SK-N-SH (cell line): ENCODE measurements around the gene ATP5F1D. TPM values are rescaled to one million over a fixed set of nuclear protein-coding genes. Genes with fewer than 3 reads are reported as not detected.
A peak's percentile ranks its signal among the peaks of the same experiment; 100 is the strongest.

Experiments
- CTCF ChIA-PET: fragments of 300-600, 350-600 bp; formaldehyde crosslinking; extraction: SDS; loops from one replicate; lab custom pipeline; 2021; lab: Yijun Ruan, JAX
- POLR2A ChIA-PET: fragments of 350-600 bp; sonication (Branson Sonifier 250); formaldehyde crosslinking; extraction: SDS; loops from one replicate; lab custom pipeline; 2020; ENCODE audit warnings: antibody characterized with exemption, inconsistent platforms; lab: Yijun Ruan, JAX
- DNase-seq: peaks from one replicate; pipeline ENCODE4 v3.0.0; 2012
- H2AFZ ChIP-seq: fragments of 200-600 bp; sonication (generic); 2 replicates; pipeline ENCODE4 v1.8.1; 2016; ENCODE audit warnings: antibody characterized with exemption, mild to moderate bottlenecking, low read depth
- H3F3A ChIP-seq: fragments of 200-600 bp; sonication (generic); replicated peaks from 2 replicates; pipeline ENCODE3; 2016; ENCODE audit warnings: antibody characterized with exemption, mild to moderate bottlenecking; ENCODE audit not compliant: insufficient read depth
- H3K27ac ChIP-seq, 2 experiments: fragments of 200-500 bp in 1 of 2; fragments of 200-600 bp in 1 of 2; sonication (Bioruptor generic) in 1 of 2; sonication (generic), shearing (Covaris generic) in 1 of 2; 2 replicates each; pipeline versions ENCODE4 v1.5.1 to v1.6.1; 2014 to 2016; ENCODE audit warnings: low read depth in 2 of 2, inconsistent platforms in 1 of 2, low read length in 1 of 2, mild to moderate bottlenecking in 1 of 2, mixed read lengths in 1 of 2
- H3K27me3 ChIP-seq: fragments of 200-600 bp; sonication (generic), shearing (Covaris generic); 2 replicates; pipeline ENCODE4 v1.6.1; 2016; ENCODE audit warnings: mixed run types; ENCODE audit not compliant: insufficient read depth
- H3K36me3 ChIP-seq, 2 experiments: fragments of 200-500 bp in 1 of 2; fragments of 200-600 bp in 1 of 2; sonication (Bioruptor generic) in 1 of 2; sonication (generic) in 1 of 2; replicated peaks in 1 of 2; 2 replicates each; pipeline versions ENCODE3 to v1.5.1; 2014 to 2016; ENCODE audit warnings: low read length in 1 of 2, mild to moderate bottlenecking in 1 of 2; ENCODE audit not compliant: insufficient read depth in 2 of 2, control insufficient read depth in 1 of 2
- H3K4me1 ChIP-seq, 2 experiments: fragments of 200-500 bp in 1 of 2; fragments of 200-600 bp in 1 of 2; sonication (Bioruptor generic) in 1 of 2; sonication (generic), shearing (Covaris generic) in 1 of 2; 2 replicates each; pipeline versions ENCODE4 v1.5.1 to v1.6.1; 2014 to 2016; ENCODE audit warnings: low read depth in 1 of 2, low read length in 1 of 2, mixed run types in 1 of 2; ENCODE audit not compliant: insufficient read depth in 2 of 2, control insufficient read depth in 1 of 2
- H3K4me2 ChIP-seq: fragments of 200-600 bp; sonication (generic), shearing (Covaris generic); 2 replicates; pipeline ENCODE4 v1.6.1; 2017; ENCODE audit warnings: mixed run types
- H3K4me3 ChIP-seq, 2 experiments: fragments of 200-500 bp in 1 of 2; fragments of 200-600 bp in 1 of 2; sonication (Bioruptor generic) in 1 of 2; sonication (generic), shearing (Covaris generic) in 1 of 2; 2 replicates each; pipeline versions ENCODE4 v1.5.1 to v1.8.1; 2014 to 2016; ENCODE audit warnings: low read depth in 2 of 2, inconsistent platforms in 1 of 2, low read length in 1 of 2, mild to moderate bottlenecking in 1 of 2, mixed read lengths in 1 of 2, moderate library complexity in 1 of 2
- H3K79me2 ChIP-seq: fragments of 200-600 bp; sonication (generic); 2 replicates; pipeline ENCODE4 v1.8.1; 2017; ENCODE audit warnings: mild to moderate bottlenecking; ENCODE audit not compliant: insufficient read depth
- H3K9ac ChIP-seq: fragments of 200-600 bp; sonication (generic); 2 replicates; pipeline ENCODE4 v1.6.1; 2017; ENCODE audit warnings: mixed run types
- H3K9me2 ChIP-seq: fragments of 200-600 bp; sonication (generic); 2 replicates; pipeline ENCODE4 v1.6.1; 2017; ENCODE audit warnings: mixed run types
- H3K9me3 ChIP-seq: fragments of 200-600 bp; sonication (generic); 2 replicates; pipeline ENCODE4 v1.6.1; 2017; ENCODE audit warnings: mixed run types, mild to moderate bottlenecking, moderate library complexity
- H4K20me1 ChIP-seq: fragments of 200-600 bp; sonication (generic); 2 replicates; pipeline ENCODE4 v1.6.1; 2017; ENCODE audit warnings: mild to moderate bottlenecking, mixed run types; ENCODE audit not compliant: insufficient read depth
- ELF1 ChIP-seq: IDR thresholded peaks from 2 replicates; pipeline ENCODE4 v1.4.0; 2012
- EZH2phosphoT487 ChIP-seq: fragments of 200-600 bp; sonication (generic); IDR thresholded peaks from 2 replicates; pipeline ENCODE4 v1.6.1; 2017; ENCODE audit warnings: low read depth, mixed run types, mild to moderate bottlenecking, antibody characterized with exemption, moderate library complexity, borderline replicate concordance
- FOXM1 ChIP-seq: IDR thresholded peaks from 2 replicates; pipeline ENCODE4 v1.4.0; 2012; ENCODE audit warnings: low read depth, mild to moderate bottlenecking
- GATA2 ChIP-seq: sonication (generic); formaldehyde crosslinking; IDR thresholded peaks from 2 replicates; pipeline ENCODE4 v1.5.0; 2020; ENCODE audit warnings: mild to moderate bottlenecking, missing genetic modification reagents
- JUND ChIP-seq: IDR thresholded peaks from 2 replicates; pipeline ENCODE4 v1.4.0; 2012
- POLR2AphosphoS5 ChIP-seq: IDR thresholded peaks from 2 replicates; pipeline ENCODE4 v1.6.1; 2012; ENCODE audit warnings: low read depth, low read length
- RAD21 ChIP-seq: IDR thresholded peaks from 2 replicates; pipeline ENCODE4 v1.6.1; 2012; ENCODE audit warnings: mild to moderate bottlenecking, low read length
- SIN3A ChIP-seq: IDR thresholded peaks from 2 replicates; pipeline ENCODE4 v1.6.1; 2012; ENCODE audit warnings: low read depth, mild to moderate bottlenecking, low read length, moderate library complexity, borderline replicate concordance
- SMC3 ChIP-seq: IDR thresholded peaks from 2 replicates; pipeline ENCODE4 v1.6.1; 2012; ENCODE audit warnings: low read depth, low read length, improper control_type of control experiment
- TCF12 ChIP-seq: IDR thresholded peaks from 2 replicates; pipeline ENCODE4 v1.4.0; 2012
- YY1 ChIP-seq: IDR thresholded peaks from 2 replicates; pipeline ENCODE4 v1.4.0; 2012; ENCODE audit warnings: low read depth, mild to moderate bottlenecking
- WGBS: methylation state at CpG from one replicate; pipeline ENCODE4 v1.1.6; 2017; ENCODE audit warnings: low lambda C conversion rate; 5-methylcytosine and 5-hydroxymethylcytosine counted together
- polyA plus RNA-seq, 3 experiments: library from polyadenylated mRNA; depleted of rRNA; stranded (reverse); fragments of >200 nt; gene quantifications; 2 replicates each; pipeline ENCODE4 v1.2.3, GENCODE V29; 2012
- TF ChIP-seq, protein P1 (sequence below): IDR thresholded peaks from 2 replicates; pipeline ENCODE4; 2012
- TF ChIP-seq, protein P2 (sequence below): IDR thresholded peaks from 2 replicates; pipeline ENCODE4 v1.4.0; 2012; ENCODE audit warnings: low read depth
- TF ChIP-seq, protein P3 (sequence below): fragments of 150-350 bp; IDR thresholded peaks from 2 replicates; pipeline ENCODE4 v1.6.1; 2017; ENCODE audit warnings: antibody characterized with exemption, low read length, low read depth, borderline replicate concordance
- TF ChIP-seq, protein P4 (sequence below): IDR thresholded peaks from 2 replicates; pipeline ENCODE4 v1.4.0; 2012; ENCODE audit warnings: low read depth, borderline replicate concordance
- TF ChIP-seq, protein P5 (sequence below): IDR thresholded peaks from 2 replicates; pipeline ENCODE4 v1.6.1; 2012; ENCODE audit warnings: mild to moderate bottlenecking, low read depth, low read length, moderate library complexity
- TF ChIP-seq, protein P6 (sequence below): fragments of 150-350 bp; IDR thresholded peaks from 2 replicates; pipeline ENCODE4 v1.6.1; 2016; ENCODE audit warnings: mild to moderate bottlenecking, low read depth, low read length
- TF ChIP-seq, protein P7 (sequence below): fragments of 200-600 bp; sonication (generic); IDR thresholded peaks from 2 replicates; pipeline ENCODE4 v1.6.1; 2017; ENCODE audit warnings: antibody characterized with exemption, mild to moderate bottlenecking, moderate library complexity

ATP5F1D gene
- polyA plus RNA-seq, 1 of the 3 experiments (the other 2 are of a cell fraction) = 226 TPM

DNA sequence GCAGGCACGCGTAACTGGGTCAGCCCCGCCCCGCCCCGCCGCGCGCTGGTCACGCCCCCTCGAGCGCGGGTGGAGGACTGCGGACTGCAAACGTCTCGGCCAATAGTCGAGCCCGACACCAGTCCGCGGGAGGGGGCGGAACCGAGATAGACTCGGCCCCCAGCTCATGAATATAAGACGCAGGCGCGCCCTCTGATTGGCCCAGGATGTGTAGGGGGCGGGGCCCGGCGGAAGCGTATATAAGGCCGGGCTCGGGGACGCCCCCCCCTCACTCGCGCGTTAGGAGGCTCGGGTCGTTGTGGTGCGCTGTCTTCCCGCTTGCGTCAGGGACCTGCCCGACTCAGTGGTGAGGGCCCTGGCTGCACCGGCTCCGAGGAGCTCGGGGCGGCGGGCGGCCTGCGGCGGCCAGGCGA is 27.5 kb downstream of the ATP5F1D start, which contains the start of gene CIRBP (continued):
- TF ChIP-seq, protein P1, sequence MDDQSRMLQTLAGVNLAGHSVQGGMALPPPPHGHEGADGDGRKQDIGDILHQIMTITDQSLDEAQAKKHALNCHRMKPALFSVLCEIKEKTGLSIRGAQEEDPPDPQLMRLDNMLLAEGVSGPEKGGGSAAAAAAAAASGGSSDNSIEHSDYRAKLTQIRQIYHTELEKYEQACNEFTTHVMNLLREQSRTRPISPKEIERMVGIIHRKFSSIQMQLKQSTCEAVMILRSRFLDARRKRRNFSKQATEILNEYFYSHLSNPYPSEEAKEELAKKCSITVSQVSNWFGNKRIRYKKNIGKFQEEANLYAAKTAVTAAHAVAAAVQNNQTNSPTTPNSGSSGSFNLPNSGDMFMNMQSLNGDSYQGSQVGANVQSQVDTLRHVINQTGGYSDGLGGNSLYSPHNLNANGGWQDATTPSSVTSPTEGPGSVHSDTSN = no peak; the same call in 1 of the 2 replicates
- TF ChIP-seq TCF12 = no peak
- no peak for TF ChIP-seq RAD21
- TF ChIP-seq FOXM1 = no peak
- TF ChIP-seq, protein P2, sequence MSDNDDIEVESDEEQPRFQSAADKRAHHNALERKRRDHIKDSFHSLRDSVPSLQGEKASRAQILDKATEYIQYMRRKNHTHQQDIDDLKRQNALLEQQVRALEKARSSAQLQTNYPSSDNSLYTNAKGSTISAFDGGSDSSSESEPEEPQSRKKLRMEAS = peak; percentile 48; the same call in 1 of the 2 replicates
- TF ChIP-seq, protein P3, sequence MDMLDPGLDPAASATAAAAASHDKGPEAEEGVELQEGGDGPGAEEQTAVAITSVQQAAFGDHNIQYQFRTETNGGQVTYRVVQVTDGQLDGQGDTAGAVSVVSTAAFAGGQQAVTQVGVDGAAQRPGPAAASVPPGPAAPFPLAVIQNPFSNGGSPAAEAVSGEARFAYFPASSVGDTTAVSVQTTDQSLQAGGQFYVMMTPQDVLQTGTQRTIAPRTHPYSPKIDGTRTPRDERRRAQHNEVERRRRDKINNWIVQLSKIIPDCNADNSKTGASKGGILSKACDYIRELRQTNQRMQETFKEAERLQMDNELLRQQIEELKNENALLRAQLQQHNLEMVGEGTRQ = no peak
- peak; percentile 99 for TF ChIP-seq POLR2AphosphoS5
- TF ChIP-seq, protein P4, sequence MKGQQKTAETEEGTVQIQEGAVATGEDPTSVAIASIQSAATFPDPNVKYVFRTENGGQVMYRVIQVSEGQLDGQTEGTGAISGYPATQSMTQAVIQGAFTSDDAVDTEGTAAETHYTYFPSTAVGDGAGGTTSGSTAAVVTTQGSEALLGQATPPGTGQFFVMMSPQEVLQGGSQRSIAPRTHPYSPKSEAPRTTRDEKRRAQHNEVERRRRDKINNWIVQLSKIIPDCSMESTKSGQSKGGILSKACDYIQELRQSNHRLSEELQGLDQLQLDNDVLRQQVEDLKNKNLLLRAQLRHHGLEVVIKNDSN = no peak
- TF ChIP-seq, protein P5, sequence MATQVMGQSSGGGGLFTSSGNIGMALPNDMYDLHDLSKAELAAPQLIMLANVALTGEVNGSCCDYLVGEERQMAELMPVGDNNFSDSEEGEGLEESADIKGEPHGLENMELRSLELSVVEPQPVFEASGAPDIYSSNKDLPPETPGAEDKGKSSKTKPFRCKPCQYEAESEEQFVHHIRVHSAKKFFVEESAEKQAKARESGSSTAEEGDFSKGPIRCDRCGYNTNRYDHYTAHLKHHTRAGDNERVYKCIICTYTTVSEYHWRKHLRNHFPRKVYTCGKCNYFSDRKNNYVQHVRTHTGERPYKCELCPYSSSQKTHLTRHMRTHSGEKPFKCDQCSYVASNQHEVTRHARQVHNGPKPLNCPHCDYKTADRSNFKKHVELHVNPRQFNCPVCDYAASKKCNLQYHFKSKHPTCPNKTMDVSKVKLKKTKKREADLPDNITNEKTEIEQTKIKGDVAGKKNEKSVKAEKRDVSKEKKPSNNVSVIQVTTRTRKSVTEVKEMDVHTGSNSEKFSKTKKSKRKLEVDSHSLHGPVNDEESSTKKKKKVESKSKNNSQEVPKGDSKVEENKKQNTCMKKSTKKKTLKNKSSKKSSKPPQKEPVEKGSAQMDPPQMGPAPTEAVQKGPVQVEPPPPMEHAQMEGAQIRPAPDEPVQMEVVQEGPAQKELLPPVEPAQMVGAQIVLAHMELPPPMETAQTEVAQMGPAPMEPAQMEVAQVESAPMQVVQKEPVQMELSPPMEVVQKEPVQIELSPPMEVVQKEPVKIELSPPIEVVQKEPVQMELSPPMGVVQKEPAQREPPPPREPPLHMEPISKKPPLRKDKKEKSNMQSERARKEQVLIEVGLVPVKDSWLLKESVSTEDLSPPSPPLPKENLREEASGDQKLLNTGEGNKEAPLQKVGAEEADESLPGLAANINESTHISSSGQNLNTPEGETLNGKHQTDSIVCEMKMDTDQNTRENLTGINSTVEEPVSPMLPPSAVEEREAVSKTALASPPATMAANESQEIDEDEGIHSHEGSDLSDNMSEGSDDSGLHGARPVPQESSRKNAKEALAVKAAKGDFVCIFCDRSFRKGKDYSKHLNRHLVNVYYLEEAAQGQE = peak; percentile 26; the same call in 1 of the 2 replicates

DNA sequence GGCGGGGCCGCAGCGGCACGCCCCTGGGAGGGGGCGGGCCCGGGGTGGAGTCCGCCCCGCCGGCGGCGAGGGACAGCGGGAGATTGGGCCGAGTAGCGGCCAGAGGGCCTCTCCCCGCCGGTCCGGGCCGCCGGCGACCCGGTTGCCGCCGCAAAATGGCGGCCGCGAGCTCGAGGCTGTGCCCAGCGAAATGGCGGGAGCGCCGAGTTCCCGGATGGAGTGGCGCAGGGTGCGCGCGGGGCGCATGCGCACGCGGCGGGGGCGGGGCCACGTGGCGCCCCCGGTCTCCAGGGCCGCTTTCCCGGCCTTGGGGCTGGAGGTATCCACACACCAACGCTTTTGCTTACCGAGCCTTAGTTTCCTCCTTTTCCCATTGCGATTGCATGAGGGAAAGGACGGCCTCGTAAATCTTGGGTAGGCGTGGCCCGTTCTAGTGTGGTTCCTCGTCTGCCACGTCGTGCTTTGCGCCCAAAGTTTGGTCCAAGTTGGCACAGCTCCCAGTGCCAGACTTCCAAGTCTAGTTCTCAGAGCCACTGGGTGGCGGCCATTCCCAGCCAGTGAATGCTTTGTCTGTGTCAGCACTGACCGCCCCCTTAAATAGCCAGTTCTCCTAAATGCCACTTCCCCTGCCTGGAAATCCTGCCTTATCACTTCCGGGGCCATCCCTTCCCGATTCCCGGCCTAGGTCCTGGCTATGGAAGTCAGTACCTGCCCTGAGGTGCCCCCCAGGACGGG is 28.1 kb downstream of the ATP5F1D start:
- CTCF ChIA-PET = interaction anchor here (0.6 to 18.6 kb wide), 10 partner anchors 9 to 431 kb away, joined by 3 to 594 read pairs (median 4); partner anchors contain the start of gene ATP5F1D
- H3K4me1 ChIP-seq = peaks cover 47 to 68% of the 10 kb centered on the region in 2 experiments; a peak in 3 of 4 replicates
- no peak overlapping the region for H2AFZ ChIP-seq
- no peaks in the 10 kb centered on the region for H3K9me2 ChIP-seq
- H3K4me3 ChIP-seq = peak overlapping the region; percentile 78 to 86
- H3K27ac ChIP-seq = peak overlapping the region; percentile 91 to 98
- 0% methylated on average over 13 of the region's 64 CpGs for WGBS
- H3K4me2 ChIP-seq = peak overlapping the region; percentile 98
- H3K9me3 ChIP-seq = no peaks in the 10 kb centered on the region
- peaks cover 56% of the 10 kb centered on the region for H3K79me2 ChIP-seq
- peaks cover 50% of the 10 kb centered on the region for H4K20me1 ChIP-seq
- peaks cover 40 to 47% of the 10 kb centered on the region in 2 experiments for H3K36me3 ChIP-seq
- peaks cover 63% of the 10 kb centered on the region for H3F3A ChIP-seq
- no peaks in the 10 kb centered on the region for H3K27me3 ChIP-seq
- peak overlapping the region; percentile 91 for H3K9ac ChIP-seq
- peak; percentile 92 for DNase-seq
- POLR2A ChIA-PET = interaction anchor here (0.6 to 1.7 kb wide), 27 partner anchors 10 to 268 kb away, joined by 3 to 110 read pairs (median 6); partner anchors contain the start of genes APC2, ATP5F1D, CBARP and EFNA2
- TF ChIP-seq ELF1 = peak; percentile 17; the same call in 1 of the 2 replicates
- peak; percentile 28; the same call in 1 of the 2 replicates for TF ChIP-seq SIN3A
- no peak for TF ChIP-seq JUND
- TF ChIP-seq, protein P6, sequence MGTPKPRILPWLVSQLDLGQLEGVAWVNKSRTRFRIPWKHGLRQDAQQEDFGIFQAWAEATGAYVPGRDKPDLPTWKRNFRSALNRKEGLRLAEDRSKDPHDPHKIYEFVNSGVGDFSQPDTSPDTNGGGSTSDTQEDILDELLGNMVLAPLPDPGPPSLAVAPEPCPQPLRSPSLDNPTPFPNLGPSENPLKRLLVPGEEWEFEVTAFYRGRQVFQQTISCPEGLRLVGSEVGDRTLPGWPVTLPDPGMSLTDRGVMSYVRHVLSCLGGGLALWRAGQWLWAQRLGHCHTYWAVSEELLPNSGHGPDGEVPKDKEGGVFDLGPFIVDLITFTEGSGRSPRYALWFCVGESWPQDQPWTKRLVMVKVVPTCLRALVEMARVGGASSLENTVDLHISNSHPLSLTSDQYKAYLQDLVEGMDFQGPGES = no peak
- TF ChIP-seq, protein P1 = 0 out of 2 replicates have a peak, but pooled peaks have one; percentile 11
- TF ChIP-seq, protein P7, sequence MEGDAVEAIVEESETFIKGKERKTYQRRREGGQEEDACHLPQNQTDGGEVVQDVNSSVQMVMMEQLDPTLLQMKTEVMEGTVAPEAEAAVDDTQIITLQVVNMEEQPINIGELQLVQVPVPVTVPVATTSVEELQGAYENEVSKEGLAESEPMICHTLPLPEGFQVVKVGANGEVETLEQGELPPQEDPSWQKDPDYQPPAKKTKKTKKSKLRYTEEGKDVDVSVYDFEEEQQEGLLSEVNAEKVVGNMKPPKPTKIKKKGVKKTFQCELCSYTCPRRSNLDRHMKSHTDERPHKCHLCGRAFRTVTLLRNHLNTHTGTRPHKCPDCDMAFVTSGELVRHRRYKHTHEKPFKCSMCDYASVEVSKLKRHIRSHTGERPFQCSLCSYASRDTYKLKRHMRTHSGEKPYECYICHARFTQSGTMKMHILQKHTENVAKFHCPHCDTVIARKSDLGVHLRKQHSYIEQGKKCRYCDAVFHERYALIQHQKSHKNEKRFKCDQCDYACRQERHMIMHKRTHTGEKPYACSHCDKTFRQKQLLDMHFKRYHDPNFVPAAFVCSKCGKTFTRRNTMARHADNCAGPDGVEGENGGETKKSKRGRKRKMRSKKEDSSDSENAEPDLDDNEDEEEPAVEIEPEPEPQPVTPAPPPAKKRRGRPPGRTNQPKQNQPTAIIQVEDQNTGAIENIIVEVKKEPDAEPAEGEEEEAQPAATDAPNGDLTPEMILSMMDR = no peak
- no peak for TF ChIP-seq EZH2phosphoT487
- TF ChIP-seq SMC3 = 0 out of 2 replicates have a peak, but pooled peaks have one; percentile 2
- TF ChIP-seq GATA2 (CRISPR knock-in tag) = no peak
- no peak for TF ChIP-seq TCF12
- peak; percentile 94 for TF ChIP-seq YY1
